NCI-H2029 (cell line): ENCODE results near the gene TJP3.

Source experiments
- DNase-seq: peaks from one replicate; lab custom pipeline; 2025; lab: John Stamatoyannopoulos, UW

TJP3 gene

GRCh38 chr19:3671680-3672574 lies 36.3 kb upstream of the TJP3 start:
- DNase-seq, result no peak

GRCh38 chr19:3672575-3672948 lies 35.6 kb upstream of the TJP3 start:
- no peak for DNase-seq

GRCh38 chr19:3672993-3673392 lies 35.2 kb upstream of the TJP3 start:
- no peak for DNase-seq

- DNase-seq, result no peak
Measured at GRCh38 chr19:3673506-3674439, 34.4 kb upstream of the TJP3 start.

GRCh38 chr19:3674784-3675543 lies 33.2 kb upstream of the TJP3 start:
- DNase-seq, result no peak

- DNase-seq, result no peak
Measured at GRCh38 chr19:3678188-3678587, 30.0 kb upstream of the TJP3 start.

GRCh38 chr19:3679138-3679537 lies 29.0 kb upstream of the TJP3 start:
- DNase-seq, result no peak

- DNase-seq, result no peak
Measured at GRCh38 chr19:3679581-3679980, 28.6 kb upstream of the TJP3 start.

GRCh38 chr19:3680939-3681338 lies 27.2 kb upstream of the TJP3 start:
- DNase-seq, result no peak

GRCh38 chr19:3682286-3682685 lies 25.9 kb upstream of the TJP3 start:
- no peak for DNase-seq

- no peak for DNase-seq
Measured at GRCh38 chr19:3682741-3683404, 25.3 kb upstream of the TJP3 start.

- DNase-seq, result no peak
Measured at GRCh38 chr19:3683405-3684053, 24.7 kb upstream of the TJP3 start.

GRCh38 chr19:3684054-3684816 lies 23.9 kb upstream of the TJP3 start:
- DNase-seq, result no peak

- DNase-seq, result no peak
Measured at GRCh38 chr19:3684817-3685410, 23.3 kb upstream of the TJP3 start.

- DNase-seq, result no peak
Measured at GRCh38 chr19:3687393-3687773, 20.8 kb upstream of the TJP3 start.

- DNase-seq, result no peak
Measured at GRCh38 chr19:3687774-3688706, 20.1 kb upstream of the TJP3 start.

- DNase-seq, result no peak
Measured at GRCh38 chr19:3690551-3691371, 17.4 kb upstream of the TJP3 start.

- DNase-seq, result no peak
Measured at GRCh38 chr19:3691372-3691716, 16.8 kb upstream of the TJP3 start.
